NB4 (cell line): ENCODE results near the gene MRC2.

Experiments
- MAX ChIP-seq: IDR thresholded peaks from 2 replicates; pipeline ENCODE4 v1.6.1; 2011; ENCODE audit warnings: low read depth, low read length
- POLR2A ChIP-seq: IDR thresholded peaks from 2 replicates; pipeline ENCODE4 v1.6.1; 2011; ENCODE audit warnings: mild to moderate bottlenecking; ENCODE audit not compliant: insufficient read length; ENCODE audit errors: extremely low read depth

GRCh38 chr17:62641153-62641552 is 13.7 kb downstream of the MRC2 start:
- TF ChIP-seq MAX = no peak
- no peak for TF ChIP-seq POLR2A
